GM18520 (cell line): Measurements from ENCODE around the gene PAWR.
"Not testable (repeated sequence)": the region's sequence is repeated elsewhere in the genome, so short reads cannot be mapped to it uniquely, and the experiment has no call there.

Experiments
- ATAC-seq: cut with Tn5 transposase; IDR thresholded peaks from one replicate; pipeline ENCODE4 v1.9.1; 2021; ENCODE audit not compliant: unreplicated experiment

Gene PAWR

GRCh38 chr12:79596719-79597350 lies 93.9 kb downstream of the PAWR start:
- no peak for ATAC-seq

GRCh38 chr12:79595273-79595672 lies 95.5 kb downstream of the PAWR start:
- no peak for ATAC-seq

DNA sequence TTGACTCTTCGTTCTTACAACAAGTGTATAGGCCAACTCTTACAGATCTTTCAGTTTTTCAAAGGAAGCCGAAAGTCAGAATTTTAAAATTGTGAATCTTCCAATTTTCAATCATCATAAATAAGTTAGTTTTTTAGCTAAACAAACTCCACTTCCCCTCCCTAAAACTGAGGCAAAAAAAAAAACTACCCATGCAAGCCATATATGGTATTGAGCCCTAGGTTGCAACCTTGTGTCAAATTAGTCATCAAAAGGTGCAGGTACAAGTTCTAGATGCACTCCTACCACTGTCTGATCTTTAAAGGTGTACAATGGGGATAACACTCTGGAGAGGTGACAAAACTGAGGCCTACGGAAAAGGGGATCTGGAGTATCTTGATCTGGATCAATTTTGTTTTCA lies 97.9 kb downstream of the PAWR start:
- ATAC-seq: no peak

GRCh38 chr12:79591988-79592387 lies 98.8 kb downstream of the PAWR start:
- ATAC-seq: no peak

DNA sequence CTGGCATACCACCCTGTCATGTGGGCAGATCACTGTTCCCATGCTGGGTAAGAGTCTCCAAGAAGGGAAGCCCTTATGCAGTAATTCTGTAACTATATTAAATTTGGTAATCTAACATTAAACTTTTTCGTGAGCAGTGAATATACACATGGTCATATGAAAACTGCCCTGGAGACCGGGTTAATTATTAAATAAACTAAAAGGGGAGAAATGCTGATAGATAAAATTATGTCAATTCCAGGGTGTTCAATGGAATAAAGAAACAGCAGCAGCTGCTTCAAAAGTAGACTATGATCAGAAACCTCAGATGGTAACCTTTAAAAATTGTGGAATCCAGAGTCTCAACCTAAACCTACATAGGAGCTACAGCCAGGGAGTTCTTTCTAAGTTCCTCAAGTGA lies 100.0 kb downstream of the PAWR start:
- ATAC-seq: no peak

DNA sequence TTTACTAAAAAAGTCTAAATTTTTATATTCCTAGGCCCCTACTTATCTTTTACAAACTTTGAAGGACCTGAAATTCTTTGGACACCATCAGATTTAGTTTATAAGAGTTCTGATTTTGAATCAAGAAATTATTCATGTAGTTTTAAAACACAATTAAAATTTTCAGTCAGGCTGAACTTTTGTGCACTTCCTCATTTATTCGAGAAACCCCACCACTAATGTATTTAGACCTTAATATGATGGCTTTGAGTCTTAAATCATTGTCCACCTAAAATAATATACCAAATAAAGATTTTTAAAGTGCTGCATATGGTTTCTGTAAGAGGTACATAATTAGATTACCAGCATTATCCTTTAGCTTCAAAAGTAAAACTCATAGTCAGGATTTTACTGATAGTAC lies 103.4 kb downstream of the PAWR start:
- no peak for ATAC-seq

DNA sequence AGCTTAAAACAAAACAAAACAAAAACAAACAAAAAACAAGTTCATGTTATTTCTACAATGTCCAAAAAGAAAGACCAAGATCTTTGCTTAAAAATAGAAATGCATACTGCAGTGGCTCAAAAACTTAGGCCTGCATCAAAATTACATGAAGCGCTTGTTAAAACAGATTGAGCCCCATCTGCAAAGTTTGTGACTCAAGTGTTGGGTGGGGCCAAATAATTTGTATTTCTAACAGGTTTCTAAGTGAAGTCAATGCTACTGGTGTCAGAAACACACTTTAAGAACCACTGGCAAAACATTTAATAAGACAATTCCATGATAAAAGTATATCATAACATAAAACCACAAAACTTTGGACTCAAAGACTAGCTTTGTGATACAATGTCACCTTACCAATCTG lies 105.6 kb downstream of the PAWR start:
- no peak for ATAC-seq

DNA sequence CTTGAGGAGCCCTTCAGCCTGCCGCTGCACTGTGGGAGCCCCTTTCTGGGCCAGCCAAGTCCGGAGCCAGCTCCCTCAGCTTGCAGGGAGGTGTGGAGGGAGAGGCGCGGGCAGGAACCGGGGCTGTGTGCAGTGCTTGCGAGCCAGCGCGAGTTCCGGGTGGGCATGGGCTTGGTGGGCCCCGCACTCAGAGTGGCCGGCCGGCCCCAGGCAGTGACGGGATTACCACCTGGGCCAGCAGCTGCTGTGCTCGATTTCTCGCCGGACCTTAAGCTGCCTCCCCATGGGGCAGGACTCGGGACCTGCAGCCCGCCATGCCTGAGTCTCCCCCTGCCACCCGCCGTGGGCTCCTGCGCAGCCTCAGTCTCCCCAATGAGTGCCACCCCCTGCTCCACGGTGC lies 116.9 kb downstream of the PAWR start:
- ATAC-seq: no peak

GRCh38 chr12:79569679-79570078 lies 121.1 kb downstream of the PAWR start:
- no peak for ATAC-seq

GRCh38 chr12:79567175-79567563 lies 123.6 kb downstream of the PAWR start:
- no peak for ATAC-seq

DNA sequence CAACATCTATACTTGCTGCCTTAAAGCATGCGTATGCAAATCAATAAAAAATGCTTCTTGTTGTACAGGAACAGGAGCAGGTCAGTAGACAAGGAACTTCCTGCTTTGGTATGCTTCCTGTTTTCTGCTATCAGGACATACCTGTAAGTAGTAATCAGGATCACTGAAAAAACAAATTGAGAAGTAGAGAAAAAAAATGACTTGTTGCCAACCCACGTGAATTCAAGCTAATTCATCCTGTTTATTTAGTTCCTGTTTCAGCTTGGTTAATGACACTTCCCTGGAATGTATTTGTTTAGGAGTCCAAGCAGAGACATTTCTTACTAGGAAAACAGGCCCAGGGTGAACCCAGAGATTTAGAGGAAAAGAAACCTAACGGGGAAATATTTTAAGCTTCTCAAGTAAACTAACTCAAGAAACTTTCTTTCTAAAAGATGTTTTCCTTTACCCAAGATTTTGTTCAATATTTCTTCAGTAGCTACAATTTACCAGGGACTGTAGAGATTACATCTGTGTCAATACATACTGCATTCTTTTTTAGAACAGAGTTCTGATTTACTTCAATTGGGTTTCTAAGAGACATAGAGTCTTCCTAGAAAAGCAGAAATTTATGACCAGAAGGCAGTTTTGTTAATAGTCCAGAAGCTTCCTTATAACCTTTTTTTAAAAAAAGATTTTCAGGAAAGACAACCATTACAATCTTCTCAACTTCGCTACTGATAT lies 124.2 kb downstream of the PAWR start:
- ATAC-seq: no peak

- ATAC-seq: not testable (repeated sequence)
Measured at GRCh38 chr12:79564727-79565350, 125.9 kb downstream of the PAWR start.

DNA sequence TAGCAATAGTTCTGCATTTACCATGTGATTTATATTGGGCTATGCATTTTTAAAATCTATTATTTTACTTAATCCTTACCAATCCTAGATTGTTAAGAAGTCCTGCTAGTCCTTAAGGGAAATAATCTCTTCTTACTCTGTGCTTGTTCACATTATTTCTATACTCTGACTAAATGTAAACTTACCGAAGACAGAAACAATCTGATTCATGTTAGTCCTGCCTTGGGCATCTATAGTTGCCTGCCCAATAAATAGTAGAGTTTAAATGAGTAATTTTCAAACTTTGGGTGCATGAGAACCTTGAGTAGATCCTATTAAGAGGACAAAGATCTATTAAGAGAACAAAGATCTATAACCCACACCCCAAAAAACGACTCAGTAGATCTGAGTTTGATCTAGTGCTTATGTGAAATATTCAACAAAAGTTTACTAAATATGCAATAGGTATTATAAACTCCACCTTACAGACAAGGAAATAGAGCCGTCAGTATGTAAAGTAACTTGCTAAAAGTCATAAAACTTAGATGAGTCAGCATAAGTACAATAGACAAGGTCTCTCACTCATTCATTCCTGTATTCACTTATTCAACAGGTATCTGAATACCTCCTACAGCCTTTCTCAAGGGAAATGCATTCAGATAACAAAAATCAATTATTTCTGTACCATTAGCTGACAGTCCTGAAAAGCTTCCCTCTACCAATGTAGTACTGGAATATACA lies 127.6 kb downstream of the PAWR start:
- ATAC-seq: no peak

- ATAC-seq: no peak
Measured at GRCh38 chr12:79561401-79562132, 129.2 kb downstream of the PAWR start.

DNA sequence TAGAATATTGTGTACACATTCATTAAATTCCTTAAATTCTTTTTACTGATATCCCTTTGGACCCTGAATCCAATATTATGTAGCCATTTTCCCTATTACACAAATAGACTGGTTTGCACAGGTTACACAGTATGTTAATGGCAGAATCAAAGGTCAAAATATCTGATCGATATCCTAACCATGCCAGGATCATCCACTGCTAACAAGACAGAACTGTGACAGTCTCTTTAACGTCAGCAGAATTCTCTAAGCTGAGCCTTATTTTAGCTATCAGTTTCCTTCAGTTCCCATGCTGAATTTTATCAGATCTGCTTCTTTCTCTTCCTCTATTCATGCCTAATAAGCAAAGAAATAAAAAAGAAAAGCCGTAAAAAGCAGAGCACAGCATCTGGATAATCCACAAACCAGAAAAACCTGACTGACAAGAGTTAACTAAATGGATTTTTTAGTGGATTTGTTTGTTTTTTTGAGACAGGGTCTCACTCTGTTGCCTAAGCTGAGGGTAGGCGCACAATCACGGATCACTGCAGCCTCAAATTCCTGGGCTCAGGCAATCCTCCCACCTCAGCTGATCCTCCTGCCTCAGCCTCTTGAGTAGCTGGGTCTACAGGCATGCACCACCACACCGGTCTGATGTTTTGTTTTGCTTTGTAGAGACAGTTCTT lies 130.4 kb downstream of the PAWR start:
- no peak for ATAC-seq

GRCh38 chr12:79559591-79559990 lies 131.2 kb downstream of the PAWR start:
- no peak for ATAC-seq

- no peak for ATAC-seq
Measured at GRCh38 chr12:79558924-79559469, 131.8 kb downstream of the PAWR start.

DNA sequence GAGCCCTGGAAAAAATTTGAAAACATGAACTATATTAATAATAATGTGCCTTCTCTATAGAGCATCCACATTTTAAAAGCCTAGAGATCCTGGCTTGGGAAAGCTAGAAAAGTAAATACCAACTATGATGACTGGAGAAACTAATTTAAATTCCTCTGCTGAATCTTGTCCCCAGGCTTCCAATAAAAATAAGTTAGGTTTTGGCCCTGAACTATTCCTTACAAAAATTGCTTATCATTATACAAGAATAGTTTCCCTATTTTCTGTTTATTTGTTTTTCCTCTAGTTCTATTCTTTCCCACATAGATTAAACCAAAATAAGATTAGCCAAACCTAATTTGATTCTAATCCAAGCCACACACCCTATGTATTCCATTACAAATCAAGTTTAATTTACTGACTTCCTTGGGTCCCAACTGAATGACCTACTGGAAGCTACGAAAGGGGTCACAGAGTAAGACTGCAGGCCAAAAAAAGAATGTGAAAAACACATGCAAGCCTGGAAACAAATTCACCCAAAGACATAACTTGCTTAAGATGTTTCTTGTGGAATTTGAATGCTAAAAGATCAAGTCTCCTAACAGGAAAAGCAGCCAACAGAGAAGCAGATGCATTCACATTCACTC lies 133.0 kb downstream of the PAWR start:
- no peak for ATAC-seq

GRCh38 chr12:79555028-79555925 lies 135.5 kb downstream of the PAWR start:
- no peak for ATAC-seq
